ELR (cell line): ENCODE data around the gene COL23A1.

Experiments used
- DNase-seq: peaks from one replicate; pipeline ENCODE4 v3.0.0-alpha.2; 2015; ENCODE audit warnings: low read depth

COL23A1 gene

DNA sequence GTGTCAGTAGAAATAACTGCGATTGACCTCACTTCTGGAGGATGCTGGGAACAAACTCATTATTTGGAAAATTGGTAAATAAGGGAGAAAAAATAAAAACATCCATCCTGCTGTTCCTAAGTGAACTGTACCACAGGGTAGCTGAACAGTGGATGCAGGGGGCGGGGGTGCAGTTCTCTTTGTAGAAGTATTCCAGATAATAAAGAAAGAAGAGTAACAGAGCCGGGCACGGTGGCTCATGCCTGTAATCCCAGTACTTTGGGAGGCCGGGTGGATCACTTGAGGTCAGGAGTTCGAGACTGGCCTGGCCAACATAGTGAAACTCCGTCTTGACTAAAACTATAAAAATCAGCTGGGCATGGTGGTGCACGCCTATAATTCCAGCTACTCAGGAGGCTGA, 132.1 kb downstream of the COL23A1 start:
- DNase-seq, result no peak

GRCh38 chr5:178457471-178457870, 132.7 kb downstream of the COL23A1 start:
- no peak for DNase-seq

GRCh38 chr5:178455480-178455835, 134.7 kb downstream of the COL23A1 start:
- DNase-seq, result no peak

DNA sequence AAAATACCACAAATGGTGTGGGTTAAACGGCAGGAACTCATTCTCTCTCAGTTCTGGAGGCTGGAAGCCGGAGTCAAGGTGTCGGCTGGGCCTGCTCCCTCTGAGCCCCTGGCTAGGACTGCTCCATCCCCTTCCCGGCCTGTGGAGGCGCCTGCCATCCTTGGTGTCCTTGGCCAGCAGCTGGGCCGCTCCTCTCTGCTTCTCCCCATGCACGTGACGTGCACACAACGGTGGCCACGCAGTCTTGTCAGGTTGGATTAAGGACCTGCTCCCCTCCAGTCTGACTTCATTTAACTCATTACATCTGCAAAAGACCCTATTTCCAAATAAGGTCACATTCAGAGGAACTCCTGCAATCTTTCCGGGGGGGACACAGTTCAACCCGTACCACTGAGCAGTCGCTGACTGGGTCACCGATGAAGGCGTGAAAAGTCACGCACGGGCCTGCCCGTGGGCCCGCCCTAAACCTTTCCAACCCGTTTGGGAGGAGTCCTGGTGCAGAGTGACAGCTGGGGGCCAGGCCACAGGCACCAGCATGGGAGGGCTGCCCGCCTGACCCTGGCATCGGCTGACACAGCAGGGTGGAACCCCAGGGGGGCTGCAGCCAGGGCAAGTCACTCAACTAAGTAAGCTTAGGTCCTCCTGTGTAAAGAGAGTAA, 135.2 kb downstream of the COL23A1 start:
- no peak for DNase-seq

GRCh38 chr5:178454303-178454702, 135.9 kb downstream of the COL23A1 start:
- DNase-seq, result no peak

DNA sequence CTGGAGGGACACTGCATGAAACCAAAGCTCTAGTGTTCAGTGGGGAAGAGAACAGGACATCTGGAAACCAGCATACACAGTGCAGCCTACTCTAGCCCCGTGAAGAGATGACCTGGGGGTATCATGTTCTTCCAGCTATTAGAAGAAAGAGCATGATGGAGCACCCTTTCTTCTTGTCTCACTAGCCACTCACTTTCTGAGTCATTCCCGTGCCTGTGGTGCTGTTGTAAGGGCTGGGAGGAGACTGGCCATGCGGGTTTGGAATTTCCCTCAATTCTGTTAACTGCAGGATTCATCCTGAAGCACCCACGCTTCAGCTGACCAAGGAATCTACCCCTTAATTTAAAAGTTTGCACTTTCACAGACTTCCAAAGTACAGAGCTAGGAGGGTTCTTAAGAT, 137.0 kb downstream of the COL23A1 start:
- peak; percentile 32 for DNase-seq

DNA sequence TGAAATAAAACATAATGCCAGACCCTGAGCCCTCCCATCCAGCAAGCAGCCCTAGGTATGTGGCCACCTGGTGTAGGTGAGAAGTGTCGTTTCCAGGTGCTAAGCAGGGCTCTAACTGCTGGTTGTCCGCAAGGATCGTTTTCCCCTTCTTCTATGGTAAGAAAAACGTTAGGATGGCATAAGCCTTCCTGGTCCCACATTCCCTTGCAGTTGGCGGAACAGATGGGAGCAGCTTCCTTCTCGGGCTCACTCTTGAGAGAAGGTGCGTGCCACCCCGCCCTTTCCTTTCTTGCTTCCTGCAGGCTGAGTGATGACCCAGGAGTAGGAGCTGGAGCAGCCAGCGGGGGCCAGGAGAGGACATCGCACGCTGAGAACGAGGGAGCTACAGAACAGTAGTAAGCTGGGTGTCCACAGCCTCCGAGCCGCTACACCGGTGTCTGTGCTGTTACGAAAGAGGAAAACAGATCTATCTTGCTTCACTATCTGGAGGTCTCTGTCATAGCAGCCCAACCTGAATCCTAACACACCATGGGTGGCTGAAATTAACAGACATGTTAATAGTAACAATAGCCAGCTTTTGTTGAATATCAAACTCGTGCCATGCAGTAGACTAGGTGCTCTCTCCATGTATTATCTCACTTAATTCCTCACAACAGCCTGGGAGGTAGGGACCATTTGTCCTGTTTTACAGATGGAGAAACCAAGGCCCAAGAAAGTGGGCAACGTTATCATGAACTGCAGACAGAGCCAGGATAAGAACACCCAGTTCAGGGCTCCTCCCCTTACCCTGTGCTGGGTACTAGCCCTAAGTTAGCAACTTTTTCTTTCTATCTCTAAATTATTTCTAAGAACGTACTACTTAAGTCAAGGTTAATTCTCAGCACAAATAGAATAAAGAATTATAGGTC, 139.8 kb downstream of the COL23A1 start:
- no peak for DNase-seq

DNA sequence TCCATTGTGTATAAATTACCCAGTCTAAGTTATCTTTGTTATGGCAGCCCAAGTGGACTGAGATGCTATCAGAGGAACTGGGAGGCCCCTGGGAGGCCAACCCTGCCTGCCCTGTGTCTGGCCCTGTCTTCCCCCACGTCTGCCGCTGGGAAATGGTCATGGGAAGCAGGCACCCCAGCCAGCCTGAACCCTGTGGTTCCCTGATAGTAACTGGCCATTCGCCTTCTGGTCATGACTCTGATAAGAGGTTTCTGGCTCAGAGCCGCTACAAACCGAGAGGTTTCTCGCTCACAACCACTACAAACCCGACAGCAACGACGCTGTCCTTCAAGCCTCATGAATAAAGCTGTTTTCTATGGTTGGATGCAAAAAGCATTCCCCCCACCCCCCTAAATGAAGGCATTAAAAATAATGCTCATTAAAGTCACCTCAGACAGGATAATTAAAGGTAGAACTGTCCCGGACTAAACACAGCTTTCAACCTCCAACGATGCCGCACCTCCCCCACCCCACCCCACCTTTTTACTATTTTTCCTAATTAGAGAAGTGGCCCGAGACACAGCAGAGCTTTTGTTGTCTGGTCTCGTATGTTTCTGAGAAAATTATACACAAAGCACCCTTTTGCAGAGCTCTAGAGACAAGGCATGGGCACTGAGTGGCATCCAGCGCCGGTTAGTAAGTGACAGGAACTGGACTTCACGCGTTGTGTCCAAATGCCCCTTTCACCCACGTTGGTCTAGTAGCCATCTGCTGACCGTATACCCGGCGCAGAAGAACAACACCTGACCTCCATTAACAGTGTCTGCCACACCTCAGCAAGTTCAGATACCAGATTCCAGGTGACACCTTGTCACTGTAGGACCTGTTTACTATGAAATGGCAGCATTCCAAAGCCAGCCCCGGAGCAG, 140.8 kb downstream of the COL23A1 start:
- DNase-seq, result no peak

DNA sequence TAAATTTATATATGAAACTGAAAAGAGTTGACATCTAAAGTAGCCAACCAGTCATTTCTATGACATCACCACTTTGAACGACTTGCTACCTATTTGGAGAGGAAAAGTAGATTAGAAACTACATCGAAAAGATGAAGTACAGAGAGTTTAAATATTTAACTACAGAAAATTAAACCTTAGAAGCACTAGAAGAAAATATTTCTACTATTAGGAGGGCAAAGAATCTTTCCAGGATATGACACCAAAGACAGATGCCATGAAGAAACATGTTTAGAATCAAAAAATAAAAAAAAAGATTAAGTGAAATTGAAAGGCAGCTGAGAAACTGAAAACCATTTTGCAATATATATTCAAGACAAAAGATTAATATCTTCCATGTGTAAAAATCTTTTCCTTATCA, 144.7 kb downstream of the COL23A1 start:
- DNase-seq, result no peak

DNA sequence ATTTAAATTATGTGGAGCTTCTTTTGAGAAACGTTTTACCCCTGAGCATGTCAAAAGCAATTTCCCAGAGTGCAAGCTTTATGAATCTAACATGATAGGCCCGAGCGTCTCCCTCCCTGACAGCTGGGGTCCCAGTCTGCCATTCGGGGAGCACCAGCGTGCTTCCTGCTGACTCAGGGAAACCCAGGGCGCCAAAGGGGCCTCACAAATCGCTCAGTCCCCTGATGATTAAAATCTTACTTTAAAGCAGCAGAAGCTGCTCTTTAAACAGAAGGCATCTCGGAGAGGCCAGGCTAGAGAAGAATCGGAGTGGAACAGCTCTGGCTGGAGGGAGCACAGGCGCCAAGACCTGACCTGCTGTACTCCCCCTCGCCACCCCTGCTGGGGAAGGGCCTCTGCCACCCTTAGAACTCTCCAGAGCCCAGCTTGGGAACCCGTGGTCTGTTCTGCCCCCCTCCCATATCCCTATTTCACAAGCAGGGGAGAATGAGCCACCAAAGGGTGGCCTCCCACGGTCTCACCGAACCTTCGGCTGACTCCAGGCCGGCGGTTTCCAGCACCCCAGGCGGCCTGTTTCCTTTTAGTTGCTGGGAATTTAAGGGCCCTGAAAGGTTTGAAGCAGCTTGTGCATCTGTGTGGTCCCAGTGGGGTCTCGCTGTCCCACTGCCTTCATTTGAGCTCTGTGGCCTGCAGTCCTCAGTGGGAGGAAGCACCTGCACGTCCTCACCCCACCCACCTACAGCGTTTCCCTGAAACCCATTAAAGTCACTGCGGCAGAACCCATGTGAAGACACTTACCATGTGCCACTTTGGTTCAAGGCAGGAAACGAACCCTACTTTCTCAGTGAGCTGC, 147.6 kb downstream of the COL23A1 start:
- no peak for DNase-seq

GRCh38 chr5:178441486-178442270, 148.5 kb downstream of the COL23A1 start:
- DNase-seq, result no peak

DNA sequence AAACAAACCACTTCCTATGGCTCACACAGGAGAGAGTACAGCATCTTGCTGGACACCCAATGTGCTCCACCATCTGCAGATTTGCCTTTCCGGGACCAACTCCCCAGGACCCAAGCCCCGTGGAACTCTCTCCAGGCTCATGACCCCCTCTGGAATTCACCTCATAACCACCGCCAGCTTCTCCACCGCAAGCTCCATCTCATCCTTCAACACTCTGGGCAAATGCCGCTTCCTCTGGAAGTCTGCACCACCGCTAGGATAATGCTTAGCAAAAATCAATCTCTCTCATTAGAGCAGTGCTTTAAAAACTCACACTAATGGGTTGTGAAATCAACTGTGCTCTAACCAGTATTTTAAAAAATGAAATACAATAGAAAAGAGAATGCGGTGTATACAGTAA, 150.0 kb downstream of the COL23A1 start:
- no peak for DNase-seq

DNA sequence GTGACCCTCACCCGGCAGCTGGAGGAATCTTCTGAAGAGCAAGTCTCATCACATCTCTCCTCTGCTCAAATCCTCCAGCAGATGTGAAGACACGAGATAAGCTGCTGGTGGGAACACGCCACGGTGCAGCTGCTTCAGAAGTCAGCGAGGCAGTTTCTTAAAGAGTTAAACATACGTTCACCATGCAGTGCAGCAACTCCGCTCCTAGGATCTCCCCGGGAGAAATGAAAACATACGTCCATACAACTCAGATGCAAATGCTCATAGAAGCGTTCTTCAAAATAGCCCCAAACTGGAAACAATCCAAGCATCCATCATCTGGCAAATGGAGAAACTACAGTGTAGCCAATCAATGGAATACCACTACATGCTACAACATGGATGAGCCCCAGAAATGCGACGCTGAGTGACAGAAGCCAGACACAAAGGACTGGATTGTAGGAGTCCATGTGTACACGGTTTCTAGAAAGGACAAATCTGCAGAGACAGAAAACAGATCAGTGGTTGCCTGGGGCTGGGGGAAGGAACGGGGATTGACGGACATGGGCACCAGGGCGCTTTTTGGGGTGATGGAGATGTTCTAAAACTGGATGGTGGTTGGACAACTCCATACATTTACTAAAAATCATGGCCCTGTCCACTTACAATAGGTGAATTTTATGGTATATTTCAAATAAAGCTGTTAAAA, 150.6 kb downstream of the COL23A1 start:
- no peak for DNase-seq

GRCh38 chr5:178438796-178439195, 151.4 kb downstream of the COL23A1 start:
- DNase-seq, result no peak

GRCh38 chr5:178437386-178438075, 152.7 kb downstream of the COL23A1 start:
- no peak for DNase-seq

GRCh38 chr5:178436326-178436940, 153.8 kb downstream of the COL23A1 start:
- no peak for DNase-seq

- DNase-seq, result no peak
Measured at GRCh38 chr5:178435321-178436238, 154.6 kb downstream of the COL23A1 start.

- no peak for DNase-seq
Measured at GRCh38 chr5:178434851-178435250, 155.3 kb downstream of the COL23A1 start.
